Sigmoid colon (tissue), 7 donors: ENCODE results near the gene ESPNL. TPM values are rescaled to one million over a fixed set of nuclear protein-coding genes. Genes with fewer than 3 reads are reported as not detected.

Source experiments
- DNase-seq: peaks from one replicate; pipeline ENCODE4 v3.0.0-alpha.2; 2019
- H3K27ac ChIP-seq, 4 donors: fragments of 200-600 bp; sonication (generic); one replicate each; pipeline ENCODE4 v1.5.1; 2016 to 2019; ENCODE audit warnings: mild to moderate bottlenecking in 1 of 4
- H3K27me3 ChIP-seq, 3 donors: fragments of 200-600 bp; sonication (generic); one replicate each; pipeline ENCODE4 v1.5.1; 2019; ENCODE audit warnings: mild to moderate bottlenecking in 1 of 3
- H3K36me3 ChIP-seq, 4 donors: fragments of 200-600 bp; sonication (generic); one replicate each; pipeline ENCODE4 v1.5.1; 2016 to 2019
- H3K4me1 ChIP-seq, 4 donors: fragments of 200-600 bp; sonication (generic); one replicate each; pipeline ENCODE4 v1.5.1; 2017 to 2019
- H3K4me3 ChIP-seq, 4 donors: fragments of 200-600 bp; sonication (generic); one replicate each; pipeline ENCODE4 v1.5.1; 2017 to 2019; ENCODE audit warnings: mild to moderate bottlenecking in 2 of 4, moderate library complexity in 1 of 4
- H3K9me3 ChIP-seq, 4 donors: fragments of 200-600 bp in 3 of 4; sonication (generic) in 3 of 4; one replicate each; pipeline versions ENCODE4 v1.5.1 to v1.6.1; 2013 to 2019
- CTCF ChIP-seq, 4 experiments: fragments of 450-650 bp in 3 of 4; fragments of 200-600 bp in 1 of 4; IDR thresholded peaks; one replicate each; pipeline ENCODE4 v1.5.1; 2016 to 2019; ENCODE audit warnings: antibody characterized with exemption in 4 of 4, mild to moderate bottlenecking in 3 of 4, moderate library complexity in 2 of 4
- EP300 ChIP-seq, 4 donors: sonication (generic); formaldehyde crosslinking; IDR thresholded peaks; one replicate each; pipeline ENCODE4 v1.6.1; 2017; ENCODE audit warnings: antibody characterized with exemption in 4 of 4
- POLR2A ChIP-seq, 2 donors: fragments of 450-650 bp; IDR thresholded peaks; one replicate each; pipeline ENCODE4 v1.6.1; 2016; ENCODE audit warnings: antibody characterized with exemption in 2 of 2, mild to moderate bottlenecking in 2 of 2, moderate library complexity in 2 of 2
- POLR2AphosphoS5 ChIP-seq, 4 donors: sonication (generic); formaldehyde crosslinking; IDR thresholded peaks; one replicate each; pipeline ENCODE4 v1.6.1; 2017; ENCODE audit warnings: antibody characterized with exemption in 4 of 4
- WGBS, 2 donors: extraction: QIAGEN DNeasy Blood & Tissue Kit; methylation state at CpG; one replicate each; pipeline ENCODE4 v1.1.7; 2013; 5-methylcytosine and 5-hydroxymethylcytosine counted together
- intact Hi-C: fragments of 100-400 bp; cut with DNase I; formaldehyde crosslinking; loops from one replicate; pipeline ENCODE4 v1.15.1; 2023
- polyA plus RNA-seq, 3 donors: library from polyadenylated mRNA; stranded (reverse); fragments of 200-250 nt; gene quantifications; one replicate each; pipeline ENCODE4 v1.2.3, GENCODE V29; 2013
- total RNA-seq, 4 donors: library from RNA; depleted of rRNA; stranded (reverse); fragments of >200 nt; gene quantifications; one replicate each; pipeline ENCODE4 v1.1.0, GENCODE V29; 2016
- donor health status: healthy with polysubstance abuse.
- donor health status: Bipolar disorder and iron deficiency.
- donor health status: healthy.

ESPNL gene
- total and polyA plus RNA-seq, 7 donors = 0.36 to 2.0 (median 0.58) TPM; not detected in 3

GRCh38 chr2:238131761-238132462 lies 31.8 kb downstream of the ESPNL start:
- Histone ChIP-seq H3K36me3 (no peaks in the 10 kb centered on the region), H3K27ac (no peak overlapping the region), H3K4me3 (no peak overlapping the region), H3K9me3 (no peaks in the 10 kb centered on the region), H3K27me3 (no peaks in the 10 kb centered on the region), H3K4me1 (peaks cover 0 to 12% (median 4%) of the 10 kb centered on the region in 4 donors)
- DNase-seq = no peak
- WGBS, 2 donors = 88 to 92% methylated on average over 14 of the region's 14 CpGs
- TF ChIP-seq POLR2AphosphoS5 (IDR thresholded peaks at IDR 0.05) (no peak), EP300 (IDR thresholded peaks at IDR 0.05) (no peak), CTCF (IDR thresholded peaks at IDR 0.05) (no peak), POLR2A (IDR thresholded peaks at IDR 0.05) (no peak)
- intact Hi-C loops = no loop called here

GRCh38 chr2:238132463-238133450 lies 32.6 kb downstream of the ESPNL start:
- H3K4me1 ChIP-seq = peaks cover 0 to 4% (median 2%) of the 10 kb centered on the region in 4 donors
- intact Hi-C loops = no loop called here
- H3K9me3 ChIP-seq = no peaks in the 10 kb centered on the region
- H3K4me3 ChIP-seq = no peak overlapping the region
- TF ChIP-seq CTCF (IDR thresholded peaks at IDR 0.05) (no peak), EP300 (IDR thresholded peaks at IDR 0.05) (no peak), POLR2AphosphoS5 (IDR thresholded peaks at IDR 0.05) (no peak), POLR2A (IDR thresholded peaks at IDR 0.05) (no peak)
- no peak for DNase-seq
- WGBS, 2 donors = 91 to 92% methylated on average over 23 of the region's 23 CpGs
- H3K36me3 ChIP-seq = no peaks in the 10 kb centered on the region
- no peak overlapping the region for H3K27ac ChIP-seq
- H3K27me3 ChIP-seq = no peaks in the 10 kb centered on the region

GRCh38 chr2:238133499-238134392 lies 33.6 kb downstream of the ESPNL start:
- TF ChIP-seq EP300 (IDR thresholded peaks at IDR 0.05) (no peak), POLR2A (IDR thresholded peaks at IDR 0.05) (no peak), CTCF (IDR thresholded peaks at IDR 0.05) (no peak), POLR2AphosphoS5 (IDR thresholded peaks at IDR 0.05) (no peak)
- H3K27me3 ChIP-seq = no peaks in the 10 kb centered on the region
- peaks cover 0 to 14% (median 9%) of the 10 kb centered on the region in 4 donors for H3K4me1 ChIP-seq
- DNase-seq = no peak
- intact Hi-C loops = no loop called here
- H3K36me3 ChIP-seq = no peaks in the 10 kb centered on the region
- no peaks in the 10 kb centered on the region for H3K9me3 ChIP-seq
- no peak overlapping the region for H3K4me3 ChIP-seq
- H3K27ac ChIP-seq = no peak overlapping the region
- WGBS, 2 donors = 68 to 81% methylated on average over 14 of the region's 14 CpGs

GRCh38 chr2:238134393-238134785 lies 34.2 kb downstream of the ESPNL start:
- no peak for TF ChIP-seq EP300 (IDR thresholded peaks at IDR 0.05)
- no peak for TF ChIP-seq POLR2A (IDR thresholded peaks at IDR 0.05)
- no peak for TF ChIP-seq POLR2AphosphoS5 (IDR thresholded peaks at IDR 0.05)
- Histone ChIP-seq H3K27me3 (no peaks in the 10 kb centered on the region), H3K4me3 (no peak overlapping the region), H3K36me3 (no peaks in the 10 kb centered on the region), H3K9me3 (no peaks in the 10 kb centered on the region), H3K27ac (no peak overlapping the region), H3K4me1 (peaks cover 0 to 20% (median 15%) of the 10 kb centered on the region in 4 donors)
- DNase-seq = no peak
- WGBS, 2 donors = 92 to 95% methylated on average over 11 of the region's 11 CpGs
- intact Hi-C loops = no loop called here
